Ramos (cell line): Measurements from ENCODE around the gene STAC2.
"Not testable (repeated sequence)": the region's sequence is repeated elsewhere in the genome, so short reads cannot be mapped to it uniquely, and the experiment has no call there.

Source experiments
- in situ Hi-C: fragments of 300-500 bp; cut with MboI; formaldehyde crosslinking; loops from one replicate; pipeline ENCODE4 v1.14.3; 2022; ENCODE audit warnings: low sequenced_read_pairs; ENCODE audit not compliant: unreplicated experiment

STAC2 gene, protein sequence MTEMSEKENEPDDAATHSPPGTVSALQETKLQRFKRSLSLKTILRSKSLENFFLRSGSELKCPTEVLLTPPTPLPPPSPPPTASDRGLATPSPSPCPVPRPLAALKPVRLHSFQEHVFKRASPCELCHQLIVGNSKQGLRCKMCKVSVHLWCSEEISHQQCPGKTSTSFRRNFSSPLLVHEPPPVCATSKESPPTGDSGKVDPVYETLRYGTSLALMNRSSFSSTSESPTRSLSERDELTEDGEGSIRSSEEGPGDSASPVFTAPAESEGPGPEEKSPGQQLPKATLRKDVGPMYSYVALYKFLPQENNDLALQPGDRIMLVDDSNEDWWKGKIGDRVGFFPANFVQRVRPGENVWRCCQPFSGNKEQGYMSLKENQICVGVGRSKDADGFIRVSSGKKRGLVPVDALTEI

DNA sequence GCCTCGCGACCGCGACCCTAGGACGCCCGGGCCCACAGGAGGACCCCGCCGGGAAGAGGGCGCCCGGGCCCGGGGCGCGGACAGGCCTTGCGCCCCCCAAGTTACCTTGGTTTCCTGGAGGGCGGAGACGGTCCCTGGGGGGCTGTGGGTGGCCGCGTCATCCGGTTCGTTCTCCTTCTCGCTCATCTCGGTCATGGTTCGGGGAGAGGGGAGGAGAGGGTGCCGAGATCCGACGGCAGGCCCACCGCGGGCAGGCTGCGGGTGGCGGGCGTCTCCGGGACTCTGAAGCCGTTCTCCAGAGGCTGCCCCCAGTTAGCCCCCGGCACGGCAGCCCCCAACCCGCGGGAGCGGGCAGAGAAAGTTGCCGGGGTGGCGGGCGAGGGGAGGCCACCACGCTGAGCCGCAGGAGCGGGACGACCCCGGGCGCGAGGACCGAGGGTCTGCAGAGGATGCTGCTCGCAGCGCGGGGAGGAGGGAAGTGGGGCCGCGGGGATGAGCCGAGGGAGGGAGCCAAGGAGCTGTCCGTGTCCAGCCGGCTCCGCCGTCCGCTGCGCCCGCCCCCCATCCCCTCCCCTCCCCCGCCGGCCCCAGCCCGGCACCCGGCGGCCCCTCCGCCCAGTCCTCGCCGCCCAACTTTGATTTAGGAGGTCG lies at the start of gene STAC2:
Gene STAC2 (minus strand): TSS at position 638 of the 651 bp plus-strand sequence. CDS start 443 bp downstream, at position 195.
- in situ Hi-C loops = no loop called here

DNA sequence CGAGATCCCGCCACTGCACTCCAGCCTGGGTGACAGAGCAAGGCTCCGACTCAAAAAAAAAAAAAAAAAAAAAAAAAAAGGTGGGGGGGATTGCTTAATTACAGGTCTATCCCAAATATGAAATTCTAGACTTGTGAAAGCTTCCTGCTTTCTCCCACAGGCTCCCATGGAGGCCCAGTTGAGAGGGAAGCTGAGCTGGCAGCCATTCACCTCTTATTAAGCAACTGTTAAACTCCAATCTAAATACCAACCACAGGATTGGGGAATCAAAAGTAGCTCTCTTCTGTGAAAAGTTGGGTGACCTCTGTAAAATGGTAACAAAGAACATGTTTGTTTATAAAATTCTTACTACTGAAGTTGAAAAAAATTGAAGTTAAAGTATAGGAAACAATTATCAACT lies 45.8 kb upstream of the STAC2 start:
- in situ Hi-C loops = no loop called here

DNA sequence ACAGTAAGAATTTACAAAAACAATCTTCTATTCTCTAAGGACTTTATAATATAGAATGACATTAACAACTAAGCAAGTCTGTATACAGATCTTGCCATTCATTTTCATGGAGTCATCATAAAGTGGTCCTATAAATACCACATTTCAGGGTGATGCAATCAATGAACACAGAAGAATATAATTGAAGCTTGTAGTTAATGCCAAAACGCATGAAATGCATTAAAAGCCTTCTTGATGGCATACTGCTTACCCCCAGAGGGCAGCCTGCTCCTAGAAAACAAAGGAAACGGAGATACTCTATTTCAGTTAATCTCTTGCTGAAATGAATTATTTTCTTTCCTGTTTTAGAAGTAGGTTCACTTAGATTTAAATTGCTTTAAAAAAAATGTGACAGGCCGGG lies 45.2 kb upstream of the STAC2 start:
- in situ Hi-C loops = no loop called here

DNA sequence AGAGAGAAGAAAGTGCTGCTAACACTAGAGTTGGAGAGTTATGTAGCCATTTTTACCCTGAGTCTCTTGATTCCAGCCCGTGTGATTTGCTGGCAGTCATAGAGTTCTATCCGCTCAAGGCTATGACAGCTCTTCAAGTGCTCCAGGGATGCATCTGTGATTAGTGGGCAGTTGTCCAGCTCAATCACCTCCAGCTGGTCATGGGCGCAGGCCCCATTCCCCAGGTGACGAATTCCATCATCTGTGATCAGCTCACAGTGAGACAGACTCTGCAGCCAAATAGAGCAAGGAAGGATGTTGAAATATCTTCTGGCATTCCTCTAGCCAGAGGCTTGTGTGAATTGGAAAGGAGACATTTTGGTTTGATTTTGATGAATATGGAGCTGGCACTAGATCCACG lies 38.4 kb upstream of the STAC2 start:
- in situ Hi-C loops = no loop called here

DNA sequence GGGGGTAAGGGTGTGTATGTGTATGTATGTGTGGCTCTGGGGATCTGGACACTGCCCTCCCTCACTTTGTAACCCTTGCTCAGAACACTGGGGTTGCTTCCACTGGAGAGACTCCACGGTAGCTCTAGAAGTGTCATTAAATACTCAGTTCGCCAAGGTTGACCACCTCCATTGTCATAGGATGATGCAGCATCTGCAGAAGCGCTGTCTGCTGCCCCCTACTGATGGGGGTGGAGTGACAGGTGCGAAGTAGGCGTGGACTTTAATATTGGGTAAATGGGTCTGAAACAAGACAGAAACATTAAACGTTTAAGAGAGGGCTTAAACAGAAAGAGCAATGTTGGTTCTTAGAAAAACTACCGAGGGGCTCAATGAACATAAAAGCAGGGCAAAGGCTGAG lies 35.5 kb upstream of the STAC2 start:
- in situ Hi-C loops = no loop called here

DNA sequence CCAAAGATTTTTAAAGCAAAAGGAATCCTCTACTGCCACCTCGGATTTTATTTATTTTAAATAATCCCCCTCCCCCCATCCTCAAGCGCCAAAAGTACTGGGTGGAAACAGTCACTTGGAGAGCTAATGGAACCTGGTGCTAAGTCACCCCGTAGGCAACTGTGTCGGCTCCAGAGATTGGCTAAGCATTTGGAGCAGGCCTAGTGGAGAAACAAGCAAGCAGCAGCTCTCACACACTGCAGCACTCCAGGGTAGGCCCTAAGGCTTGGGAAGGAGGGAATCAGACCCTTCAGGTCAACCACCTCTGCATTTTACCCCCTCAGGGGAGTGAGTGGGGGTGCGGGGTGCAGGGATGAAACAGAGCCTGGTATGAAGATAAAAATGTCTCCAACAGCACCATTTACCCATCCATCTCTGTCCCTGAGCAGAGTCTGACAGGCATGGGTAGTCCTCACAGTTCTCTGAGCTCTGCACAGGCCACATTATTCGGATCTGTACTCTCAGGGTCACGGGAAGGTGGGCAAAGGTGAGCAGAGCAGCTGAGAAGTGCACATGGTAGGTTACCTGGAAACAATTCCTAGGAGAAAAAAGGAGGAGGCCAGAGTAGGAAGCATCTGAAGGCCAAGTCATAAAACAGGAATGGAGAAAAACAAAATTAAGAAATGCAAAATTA lies 27.2 kb upstream of the STAC2 start:
- in situ Hi-C loops = no loop called here

DNA sequence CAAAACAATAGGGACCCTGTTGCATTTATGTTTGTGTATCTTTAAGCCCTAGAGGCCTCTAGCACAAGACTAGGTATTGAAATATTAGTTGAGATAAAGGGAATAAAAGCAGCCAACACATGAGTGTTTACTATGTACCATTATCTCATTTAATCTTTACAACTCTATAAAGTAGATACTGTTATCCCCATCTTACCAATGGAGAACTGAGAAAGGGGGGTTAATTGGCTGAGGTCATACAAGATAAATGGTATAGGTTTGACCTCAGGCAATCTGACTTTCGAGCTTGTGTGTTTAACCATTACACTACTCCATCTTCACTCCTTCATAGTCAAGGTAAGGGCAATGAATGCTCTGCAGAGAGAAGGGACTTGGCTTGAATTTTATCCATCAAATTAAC lies 26.3 kb upstream of the STAC2 start:
- in situ Hi-C loops = no loop called here

DNA sequence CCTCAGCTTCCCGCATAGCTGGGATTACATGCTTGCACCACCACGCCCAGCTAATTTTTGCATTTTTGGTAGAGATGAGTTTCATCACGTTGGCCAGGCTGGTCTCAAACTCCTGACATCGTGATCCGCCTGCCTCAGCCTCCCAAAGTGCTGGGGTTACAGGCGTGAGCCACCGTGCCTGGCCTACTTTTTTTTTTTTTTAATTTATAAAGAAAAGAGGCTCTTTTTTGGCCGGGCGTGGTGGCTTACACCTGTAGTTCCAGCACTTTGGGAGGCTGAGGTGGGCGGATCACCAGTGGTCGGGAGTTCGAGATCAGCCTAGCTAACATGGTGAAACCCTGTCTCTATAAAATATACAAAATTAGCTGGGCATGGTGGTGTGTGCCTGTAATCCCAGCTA lies 24.3 kb upstream of the STAC2 start:
- in situ Hi-C loops = not testable (repeated sequence)

DNA sequence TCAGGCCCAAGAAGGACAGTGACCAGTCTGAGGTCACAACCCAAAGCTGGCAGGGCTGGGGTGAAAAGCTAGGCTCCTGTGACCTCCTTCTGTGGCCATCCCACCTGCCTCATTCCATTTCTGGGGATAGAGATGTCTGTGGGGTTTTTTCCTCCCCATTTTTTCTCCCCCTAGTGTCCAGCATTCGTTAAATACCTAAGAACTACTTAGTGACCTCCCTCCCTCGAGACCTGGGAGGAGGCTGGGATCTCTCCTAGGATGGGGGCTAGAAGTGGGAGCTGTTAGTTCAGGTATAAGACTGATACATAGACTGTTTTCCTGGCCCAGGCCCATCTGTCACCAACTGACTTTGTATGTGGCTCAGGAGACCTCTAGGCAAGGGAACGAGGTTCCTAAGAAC lies 20.5 kb upstream of the STAC2 start:
- in situ Hi-C loops = no loop called here

DNA sequence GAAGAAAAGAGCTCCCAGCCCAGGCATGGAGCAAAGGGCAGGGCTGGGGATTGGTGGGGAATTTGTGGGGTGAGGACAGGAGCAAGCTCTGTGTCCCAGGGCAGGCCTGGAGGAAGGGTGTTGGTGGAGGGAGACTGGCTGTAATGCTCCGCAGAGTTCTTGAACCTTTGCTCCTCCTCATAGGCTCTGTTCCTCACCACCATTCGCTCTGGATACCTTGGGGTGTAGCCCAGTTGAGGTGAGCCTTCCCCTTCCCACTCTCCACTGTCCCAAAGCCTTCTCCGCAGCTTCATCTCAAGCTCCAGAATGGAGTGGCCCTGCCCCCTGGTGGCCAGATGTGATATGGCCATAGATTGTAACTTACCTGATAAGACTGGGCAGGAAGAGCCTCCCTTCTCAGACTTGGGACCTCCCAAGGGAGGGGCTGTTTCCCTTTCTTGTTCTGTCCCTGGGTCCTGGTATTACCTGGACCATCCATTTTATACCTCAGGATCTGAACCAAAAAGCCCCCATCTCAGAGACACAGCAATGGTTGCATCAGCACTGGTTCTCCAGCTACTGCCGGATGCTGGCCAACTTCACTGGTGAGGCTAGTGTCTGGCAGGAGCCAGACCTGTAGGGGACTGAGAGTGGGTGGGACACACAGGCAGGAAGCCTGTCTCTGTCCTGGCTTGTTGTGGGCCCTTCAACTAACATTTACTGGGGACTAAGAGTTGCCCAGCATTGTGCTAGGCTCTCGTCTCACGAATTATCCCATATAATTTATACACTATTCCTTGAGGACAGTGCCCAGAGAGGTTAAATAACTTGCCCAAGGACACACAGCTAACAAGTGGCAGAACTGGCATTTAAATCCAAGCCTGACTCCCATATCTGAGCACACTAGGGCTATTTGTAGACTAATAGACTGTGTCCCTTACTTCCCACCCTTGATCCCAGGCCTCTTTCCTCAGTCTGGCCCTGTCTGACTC lies 19.1 kb upstream of the STAC2 start:
- in situ Hi-C loops = loop anchor here (5.0 kb wide), 1 partner anchor 38 kb away; no protein-coding TSS in a partner anchor

DNA sequence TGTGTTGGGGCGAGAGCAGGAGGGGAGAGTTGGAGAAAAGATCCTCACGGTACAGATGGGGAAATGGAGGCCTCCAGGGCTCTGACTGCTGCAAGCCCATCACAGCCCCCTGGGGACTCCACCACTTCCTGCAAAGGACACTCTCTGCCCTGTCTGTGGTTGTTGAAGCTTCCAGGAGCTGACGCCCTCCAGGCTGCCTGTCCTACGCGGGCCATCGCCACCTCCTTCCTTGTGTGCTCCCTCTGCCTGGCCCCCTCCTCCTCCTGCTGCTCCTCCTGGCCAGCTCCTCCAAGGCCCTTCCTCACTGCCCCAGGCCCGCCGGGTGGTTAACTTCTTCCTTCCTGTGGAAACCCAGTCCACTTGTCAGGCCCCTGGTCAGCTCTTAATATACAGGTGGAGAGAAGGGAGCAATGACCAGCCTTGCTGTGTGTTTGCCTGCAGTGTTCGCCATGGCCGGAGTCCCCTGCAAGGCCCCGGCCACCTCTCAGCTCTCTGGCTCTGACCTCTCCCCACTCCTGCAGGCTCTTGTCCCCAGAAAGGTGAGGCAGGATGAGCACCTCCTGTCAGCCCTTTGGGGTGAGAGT lies 18.4 kb upstream of the STAC2 start:
- in situ Hi-C loops = loop anchor here (5.0 kb wide), 1 partner anchor 37 kb away; no protein-coding TSS in a partner anchor

DNA sequence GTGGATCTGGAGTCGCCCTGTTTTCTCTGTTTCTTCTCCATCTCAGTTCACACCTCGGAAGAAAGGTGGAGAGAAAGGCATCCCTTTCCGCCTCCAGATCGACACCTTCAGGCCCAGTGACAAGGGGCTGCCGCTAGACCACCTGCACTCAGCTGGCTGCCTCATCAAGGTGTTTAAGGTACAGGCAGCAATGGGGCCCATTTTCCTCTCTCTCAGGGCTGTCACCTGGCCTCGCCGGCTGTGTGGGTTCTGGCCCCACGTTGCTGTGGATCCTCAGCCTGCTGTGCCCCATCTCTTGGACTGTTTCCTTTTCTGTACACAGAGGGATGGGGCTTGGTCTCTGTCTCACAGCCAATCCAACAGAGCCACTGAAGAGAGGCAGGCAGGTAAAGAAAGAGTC lies 17.4 kb upstream of the STAC2 start:
- in situ Hi-C loops = loop anchor here (5.0 kb wide), 1 partner anchor 36 kb away; no protein-coding TSS in a partner anchor

DNA sequence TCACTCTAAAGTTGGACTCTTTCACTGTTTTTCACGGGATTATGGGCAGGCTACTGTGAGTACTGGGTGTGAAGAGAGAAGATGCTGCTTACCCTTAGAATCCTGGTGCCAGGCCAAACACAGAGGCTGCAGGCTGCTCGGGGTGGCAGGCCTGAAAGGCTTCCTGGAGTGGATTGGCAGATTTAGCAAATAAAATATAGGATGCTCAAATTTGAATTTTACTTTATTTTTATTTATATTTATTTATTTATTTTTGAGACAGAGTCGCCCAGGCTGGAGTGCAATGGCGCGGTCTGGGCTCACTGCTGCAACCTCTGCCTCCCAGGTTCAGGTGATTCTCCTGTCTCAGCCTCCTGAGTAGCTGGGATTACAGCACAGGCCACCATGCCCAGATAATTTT lies 14.9 kb upstream of the STAC2 start:
- in situ Hi-C loops = loop anchor here (5.0 kb wide), 1 partner anchor 33 kb away; no protein-coding TSS in a partner anchor

DNA sequence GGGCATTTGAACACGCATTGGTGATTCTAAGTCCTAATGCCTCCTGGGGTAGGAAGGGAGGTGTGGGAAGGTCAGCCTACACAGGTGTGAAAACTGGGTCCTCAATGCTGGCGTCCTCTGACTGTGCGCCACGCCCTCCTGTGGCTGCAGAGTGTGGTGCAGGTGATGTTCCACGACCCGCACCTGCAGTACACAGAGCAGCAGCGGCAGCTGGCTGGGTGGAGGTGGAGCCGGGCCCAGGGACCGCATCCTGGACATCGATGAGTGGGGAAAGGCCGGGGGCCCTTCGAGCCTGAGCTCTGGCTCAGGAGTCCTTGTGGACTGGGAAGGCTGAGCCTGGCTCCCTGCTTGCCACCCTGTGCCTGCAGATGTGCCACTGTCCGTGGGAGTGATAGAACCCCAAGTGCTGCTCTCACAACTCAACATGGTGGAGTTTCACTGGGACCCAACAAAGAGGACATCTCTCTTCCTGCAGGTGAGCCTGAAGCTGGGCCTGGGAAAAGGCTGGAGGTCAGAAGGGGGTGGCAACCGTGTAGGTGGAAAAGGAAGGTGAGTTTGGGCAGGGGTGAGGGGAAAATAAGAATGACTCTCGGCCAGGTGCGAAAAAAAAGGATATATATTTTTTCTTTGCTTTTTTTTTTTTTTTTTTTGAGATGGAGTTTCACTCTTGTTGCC lies 14.0 kb upstream of the STAC2 start:
- in situ Hi-C loops = loop anchor here (5.0 kb wide), 1 partner anchor 32 kb away; no protein-coding TSS in a partner anchor

DNA sequence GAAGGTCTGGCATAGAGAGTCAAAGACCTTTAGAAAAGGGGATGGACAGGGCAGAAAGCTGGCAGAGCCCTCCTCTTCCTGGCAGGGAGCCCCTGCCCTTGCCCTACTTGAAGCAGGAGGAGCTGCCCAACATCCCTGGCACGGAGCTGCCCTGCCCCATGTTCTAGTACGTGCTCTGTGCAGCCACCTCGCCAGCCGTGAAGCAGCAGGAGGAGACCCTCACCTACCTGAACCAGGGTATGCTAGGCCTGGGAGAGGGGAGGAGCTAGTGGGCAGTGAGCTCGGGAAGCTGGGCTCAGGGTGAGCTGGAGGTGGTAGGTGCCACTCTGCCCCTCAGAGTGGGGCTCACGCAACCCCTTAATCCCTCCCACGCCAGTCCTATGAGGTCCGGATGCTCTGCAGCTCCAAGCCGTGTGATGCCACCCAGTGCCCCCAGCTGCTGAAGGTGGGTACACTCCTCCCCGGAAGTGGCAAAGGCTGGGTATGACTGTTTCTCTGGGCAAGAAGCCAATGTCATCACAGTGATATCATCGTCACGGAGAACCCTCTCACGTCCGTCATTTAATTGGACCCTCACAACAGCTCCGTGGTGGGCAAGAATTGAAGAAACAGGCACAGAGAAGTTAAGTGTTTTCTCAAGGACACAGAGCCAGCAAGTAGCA lies 12.7 kb upstream of the STAC2 start:
- in situ Hi-C loops = no loop called here

DNA sequence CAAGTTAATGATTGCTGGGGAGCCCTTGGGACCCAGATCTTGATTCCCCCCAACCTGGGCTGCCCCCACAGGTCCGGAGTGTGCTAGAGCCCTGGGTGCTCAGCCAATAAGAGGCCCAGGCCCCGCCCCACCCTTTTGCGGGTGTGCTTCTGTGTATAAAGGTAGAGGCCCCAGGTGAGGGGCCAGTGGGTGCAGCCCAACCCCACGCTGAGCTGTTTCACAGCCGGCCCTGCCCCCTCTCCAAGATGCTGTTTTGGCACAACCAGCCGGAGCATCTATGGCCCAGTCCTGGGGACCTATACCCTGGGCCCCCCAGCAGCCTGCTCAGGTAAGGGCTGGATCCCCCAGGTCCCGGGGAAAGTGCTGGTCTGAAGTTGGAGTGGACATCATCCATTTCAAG lies 11.8 kb upstream of the STAC2 start:
- in situ Hi-C loops = no loop called here

DNA sequence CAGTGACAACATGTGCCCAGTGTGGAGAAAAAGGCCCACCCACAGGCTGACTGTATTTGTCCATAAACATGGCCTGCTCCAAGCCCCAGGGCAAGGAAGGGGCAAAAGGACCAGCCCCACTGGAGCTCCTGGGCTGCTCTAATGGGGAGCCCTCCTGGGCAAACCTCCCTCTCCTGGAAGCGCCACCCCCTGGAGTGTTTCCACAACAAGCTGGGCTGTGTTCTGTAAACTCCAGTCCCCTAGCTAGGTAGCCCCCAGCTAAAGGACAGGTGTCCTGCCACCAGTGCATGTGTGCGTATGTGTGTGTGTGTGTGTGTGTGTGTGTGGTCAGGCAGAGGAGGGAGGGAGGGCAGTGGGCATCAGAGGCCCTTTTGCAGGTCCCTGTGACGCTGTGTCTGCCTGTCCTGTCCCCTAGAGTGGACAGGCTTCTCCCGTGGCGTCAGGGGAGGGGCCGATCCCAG lies 11.3 kb upstream of the STAC2 start:
- in situ Hi-C loops = no loop called here

DNA sequence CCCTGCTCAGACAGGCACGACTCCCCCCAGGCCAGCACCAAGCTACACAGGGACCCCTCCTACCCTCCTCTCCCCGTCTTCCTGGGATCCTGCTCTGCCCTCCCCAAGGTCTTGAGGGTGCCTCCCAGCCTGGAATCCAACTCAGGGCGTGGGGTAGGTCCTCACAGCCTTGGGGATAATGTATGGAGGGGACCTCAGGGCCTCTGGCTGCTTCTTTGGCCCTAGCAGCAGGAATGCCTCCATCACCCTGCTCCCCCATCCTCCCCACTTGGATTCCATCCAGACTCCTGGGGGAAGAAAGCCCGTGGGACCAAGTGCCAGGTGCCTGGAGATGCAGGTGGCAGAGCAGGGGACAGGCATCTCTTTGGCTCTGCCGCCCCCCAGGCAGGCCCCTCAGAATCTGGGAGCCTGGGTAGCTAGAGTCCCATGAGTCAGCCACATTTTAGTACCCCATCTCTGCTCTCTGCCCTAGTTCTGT lies 10.7 kb upstream of the STAC2 start:
- in situ Hi-C loops = no loop called here
